IMR-90 (cell line): Measurements from ENCODE around the gene TUBA1A. TPM values are rescaled to one million over a fixed set of nuclear protein-coding genes. Genes with fewer than 3 reads are reported as not detected.
A peak's percentile ranks its signal among the peaks of the same experiment; 100 is the strongest.

Experiments
- ATAC-seq: fragments of 200-7000 bp; cut with Tn5 transposase; 2 replicates; pipeline ENCODE4 v1.9.1; 2020; ENCODE audit warnings: low read depth, mild to moderate bottlenecking, moderate library complexity
- Bru-seq: library from RNA; stranded (reverse); fragments of 400-500 nt; gene quantifications from one replicate; lab custom pipeline; 2021; lab: Mats Ljungman, UMichigan
- BruChase-seq, 2 experiments: library from RNA; stranded (reverse); fragments of 400-500 nt; gene quantifications; one replicate each; lab custom pipeline; 2021; lab: Mats Ljungman, UMichigan
- BruUV-seq: library from RNA; stranded (reverse); fragments of 400-500 nt; replicated peaks from 2 replicates; lab custom pipeline; 2021; lab: Mats Ljungman, UMichigan
- CTCF ChIA-PET: fragments of 300-600 bp; formaldehyde crosslinking; extraction: SDS; loops from one replicate; lab custom pipeline; 2021; ENCODE audit warnings: antibody characterized with exemption; lab: Yijun Ruan, JAX
- POLR2A ChIA-PET: fragments of 300-600 bp; sonication (Branson Sonifier 250); formaldehyde crosslinking; loops from one replicate; lab custom pipeline; 2022; ENCODE audit warnings: antibody characterized with exemption; ENCODE audit not compliant: unreplicated experiment; lab: Charles Lee
- DNase-seq: peaks from one replicate; pipeline ENCODE4 v3.0.0; 2013
- H2AFZ ChIP-seq: replicated peaks from 2 replicates; pipeline ENCODE3; 2013; ENCODE audit warnings: low read length, mild to moderate bottlenecking; ENCODE audit not compliant: poor library complexity
- H2AK5ac ChIP-seq: 2 replicates; pipeline ENCODE4 v1.6.1; 2013; ENCODE audit warnings: low read depth, low read length, inconsistent platforms
- H2AK9ac ChIP-seq: replicated peaks from 2 replicates; pipeline ENCODE3; 2013; ENCODE audit warnings: mild to moderate bottlenecking, low read depth, low read length, moderate library complexity; ENCODE audit not compliant: poor library complexity
- H2BK120ac ChIP-seq: 2 replicates; pipeline ENCODE4 v1.6.1; 2013; ENCODE audit warnings: low read depth, low read length, inconsistent platforms
- H2BK15ac ChIP-seq: 3 replicates; pipeline ENCODE4 v1.6.1; 2013; ENCODE audit warnings: low read depth, low read length, inconsistent platforms
- H2BK20ac ChIP-seq: 2 replicates; pipeline ENCODE4 v1.6.1; 2013; ENCODE audit warnings: low read depth, mild to moderate bottlenecking, inconsistent platforms, low read length, moderate library complexity
- H2BK5ac ChIP-seq: 2 replicates; pipeline ENCODE4 v1.6.1; 2013; ENCODE audit warnings: mild to moderate bottlenecking, low read depth, low read length, inconsistent platforms; ENCODE audit not compliant: poor library complexity, severe bottlenecking
- H3K14ac ChIP-seq: replicated peaks from 2 replicates; pipeline ENCODE4 v1.6.1; 2013; ENCODE audit warnings: low read depth, low read length, inconsistent platforms
- H3K18ac ChIP-seq: 2 replicates; pipeline ENCODE4 v1.6.1; 2013; ENCODE audit warnings: low read depth, low read length, control low read depth
- H3K23ac ChIP-seq: 2 replicates; pipeline ENCODE4 v1.6.1; 2013; ENCODE audit warnings: low read depth, low read length, inconsistent platforms
- H3K27ac ChIP-seq: 2 replicates; pipeline ENCODE4 v1.5.1; 2013; ENCODE audit warnings: mild to moderate bottlenecking, control low read depth, low read length; ENCODE audit not compliant: insufficient read depth
- H3K27me3 ChIP-seq: 2 replicates; pipeline ENCODE4 v1.6.1; 2013; ENCODE audit warnings: low read length; ENCODE audit not compliant: control insufficient read depth, insufficient read depth
- H3K36me3 ChIP-seq: 2 replicates; pipeline ENCODE4 v1.6.1; 2013; ENCODE audit warnings: low read length, mixed read lengths; ENCODE audit not compliant: control insufficient read depth, insufficient read depth
- H3K4ac ChIP-seq: 2 replicates; pipeline ENCODE4 v1.6.1; 2013; ENCODE audit warnings: low read depth, low read length, inconsistent platforms
- H3K4me1 ChIP-seq: 2 replicates; pipeline ENCODE4 v1.6.1; 2013; ENCODE audit warnings: low read length, mixed read lengths; ENCODE audit not compliant: control insufficient read depth, insufficient read depth
- H3K4me2 ChIP-seq: 2 replicates; pipeline ENCODE4 v1.6.1; 2013; ENCODE audit warnings: low read depth, mild to moderate bottlenecking, control low read depth, low read length, moderate library complexity
- H3K4me3 ChIP-seq: 2 replicates; pipeline ENCODE4 v1.5.1; 2013; ENCODE audit warnings: low read depth, mild to moderate bottlenecking, control low read depth, low read length, moderate library complexity; ENCODE audit not compliant: insufficient read depth
- H3K56ac ChIP-seq: 2 replicates; pipeline ENCODE4 v1.6.1; 2013; ENCODE audit warnings: low read length, inconsistent platforms; ENCODE audit not compliant: insufficient read depth; ENCODE audit errors: extremely low read depth
- H3K79me1 ChIP-seq, 2 experiments: 2 replicates each; pipeline ENCODE4 v1.6.1; 2013; ENCODE audit warnings: low read length in 2 of 2, inconsistent platforms in 1 of 2, low read depth in 1 of 2
- H3K9ac ChIP-seq: 2 replicates; pipeline ENCODE4 v1.6.1; 2013; ENCODE audit warnings: low read depth, low read length, control low read depth
- H3K9me1 ChIP-seq: 2 replicates; pipeline ENCODE4 v1.6.1; 2013; ENCODE audit warnings: low read length, inconsistent platforms; ENCODE audit not compliant: insufficient read depth
- H3K9me3 ChIP-seq: 2 replicates; pipeline ENCODE4 v1.6.1; 2013; ENCODE audit warnings: low read length; ENCODE audit not compliant: control insufficient read depth, insufficient read depth
- H4K20me1 ChIP-seq: 2 replicates; pipeline ENCODE4 v1.6.1; 2013; ENCODE audit warnings: low read length, inconsistent platforms; ENCODE audit not compliant: insufficient read depth
- H4K5ac ChIP-seq: 2 replicates; pipeline ENCODE4 v1.6.1; 2013; ENCODE audit warnings: mild to moderate bottlenecking, low read depth, low read length, control low read depth
- H4K8ac ChIP-seq, 2 experiments: 2 replicates each; pipeline ENCODE4 v1.6.1; 2013; ENCODE audit warnings: low read depth in 2 of 2, low read length in 2 of 2, control low read depth in 1 of 2, inconsistent platforms in 1 of 2
- H4K91ac ChIP-seq: 2 replicates; pipeline ENCODE4 v1.6.1; 2013; ENCODE audit warnings: low read depth, low read length, inconsistent platforms; ENCODE audit not compliant: insufficient read depth
- BHLHE40 ChIP-seq: fragments of 150-350 bp; IDR thresholded peaks from 2 replicates; pipeline ENCODE4 v1.6.1; 2016; ENCODE audit warnings: mild to moderate bottlenecking, low read depth, low read length
- CEBPB ChIP-seq: IDR thresholded peaks from 2 replicates; pipeline ENCODE4 v1.6.1; 2012; ENCODE audit warnings: low read depth, low read length, improper control_type of control experiment
- CHD1 ChIP-seq: IDR thresholded peaks from 2 replicates; pipeline ENCODE4 v1.6.1; 2012; ENCODE audit warnings: low read depth, low read length, improper control_type of control experiment
- MAZ ChIP-seq: IDR thresholded peaks from 2 replicates; pipeline ENCODE4 v1.6.1; 2012; ENCODE audit warnings: low read depth, mild to moderate bottlenecking, low read length, improper control_type of control experiment, moderate library complexity, borderline replicate concordance
- MXI1 ChIP-seq: IDR thresholded peaks from 2 replicates; pipeline ENCODE4 v1.6.1; 2012; ENCODE audit warnings: low read depth, mild to moderate bottlenecking, low read length, moderate library complexity, borderline replicate concordance
- POLR2A ChIP-seq: IDR thresholded peaks from 2 replicates; pipeline ENCODE4 v1.6.1; 2012; ENCODE audit warnings: mild to moderate bottlenecking, low read depth, low read length
- RFX5 ChIP-seq: IDR thresholded peaks from 2 replicates; pipeline ENCODE4 v1.8.0; 2012; ENCODE audit warnings: low read depth, mild to moderate bottlenecking, low read length, moderate library complexity
- WGBS, 2 experiments: methylation state at CpG; one replicate each; pipeline versions ENCODE4 v1.1.5 to v1.1.7; 2013; ENCODE audit warnings: missing lambda C conversion rate in 2 of 2; ENCODE audit not compliant: insufficient read length in 1 of 2; ENCODE audit errors: extremely low coverage in 2 of 2; 5-methylcytosine and 5-hydroxymethylcytosine counted together
- dilution Hi-C: fragments of 300-500 bp; cut with HindIII; formaldehyde crosslinking; loops from one replicate; pipeline ENCODE4 v1.14.3; 2018; ENCODE audit warnings: low sequenced_read_pairs; ENCODE audit not compliant: unreplicated experiment
- in situ Hi-C: fragments of 300-500 bp; cut with MboI; formaldehyde crosslinking; loops from 3 replicates; pipeline ENCODE4 v1.14.3; 2019; ENCODE audit warnings: low sequenced_read_pairs, inconsistent platforms, mixed read lengths
- intact Hi-C: fragments of 100-400 bp; cut with micrococcal nuclease; formaldehyde crosslinking; loops from 2 replicates; pipeline ENCODE4 v1.10.0; 2022
- long read RNA-seq: library from polyadenylated mRNA; unstranded; transcript quantifications from one replicate; pipeline ENCODE4 v2.0.0, GENCODE V29; 2021; ENCODE audit not compliant: unreplicated experiment
- polyA plus RNA-seq, 3 experiments: library from polyadenylated mRNA; depleted of rRNA; stranded (reverse); fragments of >200 nt; gene quantifications; 2 replicates each; pipeline ENCODE4 v1.2.3, GENCODE V29; 2012; ENCODE audit warnings: low replicate concordance in 1 of 3
- total RNA-seq: library from RNA; depleted of rRNA; stranded (reverse); fragments of >200 nt; gene quantifications from 2 replicates; pipeline ENCODE4 v1.2.3, GENCODE V29; 2012; rRNA removed
- TF ChIP-seq, protein P1 (sequence below): conservative IDR thresholded peaks from 2 replicates; pipeline ENCODE4 v1.5.1; 2012; ENCODE audit warnings: mild to moderate bottlenecking, low read depth, low read length, improper control_type of control experiment

TUBA1A gene
- 2,389 and 2,832 TPM in 2 replicates for total RNA-seq
- polyA plus RNA-seq (2012; rRNA removed) = 2,096 and 2,105 TPM in 2 replicates
- 1,171 and 1,948 TPM in 2 replicates for polyA plus RNA-seq (2012; cell fraction: cytosol; rRNA removed)
- polyA plus RNA-seq (2012; cell fraction: nucleus; rRNA removed; ENCODE audit: low replicate concordance) = 888 and 932 TPM in 2 replicates
- percentile 96 among the genes with signal in this experiment for Bru-seq, nascent RNA
- percentile 99 among the genes with signal in this experiment for BruChase-seq, experiment 1, labeled RNA remaining after a 6-hour chase
- percentile 97 among the genes with signal in this experiment for BruChase-seq, experiment 2, labeled RNA remaining after a 2-hour chase
- long read RNA-seq, transcript TUBA1A-207 (3 exons, 1,384 nt) = minor isoform, 96 of 1,351 reads
- long read RNA-seq, transcript TUBA1A-202 (4 exons, 1,915 nt) = major isoform, 1,106 of 1,351 reads
- long read RNA-seq, partial matches to known transcripts = 17 of 1,351 reads
- long read RNA-seq, other reads (novel, unspliced or antisense) = 128 of 1,351 reads

DNA sequence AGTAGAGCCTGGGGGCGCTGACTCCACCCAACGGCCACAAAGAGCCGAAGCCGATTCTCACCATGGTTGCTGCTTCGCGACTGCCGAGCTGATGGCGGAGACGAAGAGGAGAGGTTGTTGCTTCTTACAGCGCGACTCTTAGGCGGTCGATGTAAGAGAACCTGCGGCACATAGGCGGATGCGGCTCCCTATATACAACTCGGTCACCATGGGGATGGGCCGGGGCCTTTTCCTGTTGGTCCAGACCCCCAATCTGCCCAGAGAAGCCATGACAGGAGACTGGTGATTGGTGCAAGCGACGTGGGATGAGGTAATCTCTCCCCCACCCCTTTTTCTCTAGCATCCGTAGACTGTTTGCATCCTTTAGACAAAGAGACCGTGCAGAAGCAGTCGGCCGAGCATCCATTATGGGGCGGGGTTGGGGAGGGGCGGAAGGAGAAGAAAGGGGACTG lies at the start of gene TUBA1A:
TUBA1A (minus strand) TSS at position 165 of the 452 bp plus-strand sequence; CDS start at position 64, 101 bp downstream.
- peak within 1 kb of the TSS; percentile 64; the same call in 1 of the 2 replicates for H2BK20ac ChIP-seq
- no peaks in the 10 kb centered on the region for H3K9me3 ChIP-seq
- H2AK9ac ChIP-seq = peak within 1 kb of the TSS; percentile 98
- CTCF ChIA-PET = interaction anchor here (0.6 kb wide), 1 partner anchor 11 kb away, joined by 3 read pairs; no protein-coding TSS in a partner anchor
- peak within 1 kb of the TSS; percentile 93 for H3K56ac ChIP-seq
- peak within 1 kb of the TSS; percentile 92 for H3K4me2 ChIP-seq
- BruUV-seq = no TSS peak
- peak within 1 kb of the TSS; percentile 64; the same call in 1 of the 3 replicates for H2BK15ac ChIP-seq
- H3K18ac ChIP-seq = peak within 1 kb of the TSS; percentile 53
- peak within 1 kb of the TSS; percentile 98 for H3K23ac ChIP-seq
- H4K91ac ChIP-seq = peak within 1 kb of the TSS; percentile 87
- peaks cover 3 to 33% of the 10 kb centered on the region in 2 experiments; a peak in 3 of 4 replicates for H3K79me1 ChIP-seq
- no peaks in the 10 kb centered on the region; the same call in 1 of the 2 replicates for H3K4me1 ChIP-seq
- peaks cover 30% of the 10 kb centered on the region for H3K36me3 ChIP-seq
- H4K20me1 ChIP-seq = peaks cover 35% of the 10 kb centered on the region
- DNase-seq (peak; percentile 100), ATAC-seq (peak; percentile 94)
- TF ChIP-seq MAZ = peak; percentile 74
- TF ChIP-seq POLR2A = peak; percentile 99
- TF ChIP-seq, protein P1, sequence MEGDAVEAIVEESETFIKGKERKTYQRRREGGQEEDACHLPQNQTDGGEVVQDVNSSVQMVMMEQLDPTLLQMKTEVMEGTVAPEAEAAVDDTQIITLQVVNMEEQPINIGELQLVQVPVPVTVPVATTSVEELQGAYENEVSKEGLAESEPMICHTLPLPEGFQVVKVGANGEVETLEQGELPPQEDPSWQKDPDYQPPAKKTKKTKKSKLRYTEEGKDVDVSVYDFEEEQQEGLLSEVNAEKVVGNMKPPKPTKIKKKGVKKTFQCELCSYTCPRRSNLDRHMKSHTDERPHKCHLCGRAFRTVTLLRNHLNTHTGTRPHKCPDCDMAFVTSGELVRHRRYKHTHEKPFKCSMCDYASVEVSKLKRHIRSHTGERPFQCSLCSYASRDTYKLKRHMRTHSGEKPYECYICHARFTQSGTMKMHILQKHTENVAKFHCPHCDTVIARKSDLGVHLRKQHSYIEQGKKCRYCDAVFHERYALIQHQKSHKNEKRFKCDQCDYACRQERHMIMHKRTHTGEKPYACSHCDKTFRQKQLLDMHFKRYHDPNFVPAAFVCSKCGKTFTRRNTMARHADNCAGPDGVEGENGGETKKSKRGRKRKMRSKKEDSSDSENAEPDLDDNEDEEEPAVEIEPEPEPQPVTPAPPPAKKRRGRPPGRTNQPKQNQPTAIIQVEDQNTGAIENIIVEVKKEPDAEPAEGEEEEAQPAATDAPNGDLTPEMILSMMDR = no peak
- no peak for TF ChIP-seq CHD1
- peak; percentile 82; the same call in 1 of the 2 replicates for TF ChIP-seq MXI1
- peak; percentile 82 for TF ChIP-seq CEBPB
- peak; percentile 93 for TF ChIP-seq RFX5
- TF ChIP-seq BHLHE40 = 0 out of 2 replicates have a peak, but pooled peaks have one; percentile 29
- peak within 1 kb of the TSS; percentile 66 for H3K27ac ChIP-seq
- POLR2A ChIA-PET = interaction anchor here (0.9 to 2.8 kb wide), 9 partner anchors 9 to 117 kb away, joined by 3 to 16 read pairs (median 5); partner anchors contain the start of genes LMBR1L and TUBA1B
- 0% methylated on average over 5 of the region's 26 CpGs; no CpG with 5 or more reads in 1 of the 2 experiments for WGBS, 2 experiments
- H3K14ac ChIP-seq = peak within 1 kb of the TSS; percentile 98
- H2BK5ac ChIP-seq = peak within 1 kb of the TSS; percentile 77
- intact Hi-C loops = loop anchor here (2.0 to 10.0 kb wide), 3 partner anchors 58 to 104 kb away; partner anchors contain the start of genes TUBA1B and TUBA1C
- H2BK120ac ChIP-seq = peak within 1 kb of the TSS; percentile 53; the same call in 1 of the 2 replicates
- H3K4ac ChIP-seq = peak within 1 kb of the TSS; percentile 96
- in situ Hi-C loops = loop anchor here (10.0 kb wide), 2 partner anchors 46 to 54 kb away; partner anchors contain the start of gene TUBA1B
- H4K8ac ChIP-seq = peak within 1 kb of the TSS; percentile 76 to 88
- dilution Hi-C loops = no loop called here
- H3K9ac ChIP-seq = peak within 1 kb of the TSS; percentile 76
- H3K9me1 ChIP-seq = peaks cover 2% of the 10 kb centered on the region; the same call in 1 of the 2 replicates
- H2AFZ ChIP-seq = peak within 1 kb of the TSS; percentile 86
- no peaks in the 10 kb centered on the region for H3K27me3 ChIP-seq
- peak within 1 kb of the TSS; percentile 67 for H3K4me3 ChIP-seq
- peak within 1 kb of the TSS; percentile 97 for H4K5ac ChIP-seq
- peak within 1 kb of the TSS; percentile 99 for H2AK5ac ChIP-seq
